C4-2B (cell line): ENCODE results near the gene TCF4.

ENCODE experiments used
- H3K27ac ChIP-seq: fragments of 450-650 bp; 2 replicates; pipeline ENCODE4 v1.5.1; 2017
- CTCF ChIP-seq: fragments of 450-650 bp; conservative IDR thresholded peaks from 2 replicates; pipeline ENCODE4 v1.5.1; 2017; ENCODE audit warnings: mild to moderate bottlenecking
- ZFX ChIP-seq: fragments of 450-650 bp; IDR thresholded peaks from 2 replicates; pipeline ENCODE4 v1.6.1; 2017

The TCF4 gene

GRCh38 chr18:55390898-55391297 is 197.1 kb downstream of the TCF4 start:
- no peak overlapping the region for H3K27ac ChIP-seq
- TF ChIP-seq ZFX (no peak), CTCF (no peak)

- no peak overlapping the region for H3K27ac ChIP-seq
- no peak for TF ChIP-seq ZFX
- no peak for TF ChIP-seq CTCF
These were observed 200.6 kb downstream of the TCF4 start for GRCh38 chr18:55387139-55387984.

- H3K27ac ChIP-seq: no peak overlapping the region
- no peak for TF ChIP-seq CTCF
- no peak for TF ChIP-seq ZFX
These were observed 201.4 kb downstream of the TCF4 start for GRCh38 chr18:55386545-55386944.

GRCh38 chr18:55385770-55386169 is 202.2 kb downstream of the TCF4 start:
- H3K27ac ChIP-seq: no peak overlapping the region
- TF ChIP-seq CTCF (no peak), ZFX (no peak)

- TF ChIP-seq CTCF (peak; percentile 75), ZFX (no peak)
- no peak overlapping the region for H3K27ac ChIP-seq
These were observed 203.3 kb downstream of the TCF4 start for GRCh38 chr18:55384551-55385275.

- no peak overlapping the region for H3K27ac ChIP-seq
- TF ChIP-seq CTCF: no peak
- TF ChIP-seq ZFX: no peak
These were observed 203.9 kb downstream of the TCF4 start for GRCh38 chr18:55384115-55384514.

- no peak for TF ChIP-seq CTCF
- no peak for TF ChIP-seq ZFX
These were observed 205.7 kb downstream of the TCF4 start for GRCh38 chr18:55382277-55382805.

More at GRCh38 chr18:55382277-55382805, 205.7 kb downstream of the TCF4 start:
- H3K27ac ChIP-seq: no peak overlapping the region
